CD4-positive, alpha-beta T cell (primary cell): ENCODE measurements around the gene THTPA. TPM values are rescaled to one million over a fixed set of nuclear protein-coding genes. Genes with fewer than 3 reads are reported as not detected.

Source experiments
- ATAC-seq: fragments of 200-7000 bp; cut with Tn5 transposase; one replicate; pipeline ENCODE4 v1.10.0; 2022; ENCODE audit warnings: mild to moderate bottlenecking; ENCODE audit not compliant: poor library complexity
- CTCF ChIA-PET: fragments of 350-600 bp; sonication (Branson Sonifier 250); formaldehyde crosslinking; loops from one replicate; lab custom pipeline; 2021; ENCODE audit warnings: antibody characterized with exemption, inconsistent platforms; lab: Charles Lee
- POLR2A ChIA-PET: fragments of 350-600 bp; sonication (Branson Sonifier 250); formaldehyde crosslinking; loops from one replicate; lab custom pipeline; 2021; ENCODE audit warnings: antibody characterized with exemption, inconsistent platforms; lab: Charles Lee
- DNase-seq, 14 experiments: peaks; one replicate each; pipeline ENCODE4 v3.0.0-alpha.2; 2013 to 2020; ENCODE audit warnings: mixed read lengths in 2 of 14
- H3K27ac ChIP-seq, 2 donors: one replicate each; pipeline versions ENCODE4 v1.5.1 to v1.7.0; 2013; ENCODE audit warnings: low read length in 2 of 2, low read depth in 1 of 2, mild to moderate bottlenecking in 1 of 2
- H3K27me3 ChIP-seq, 2 experiments: 1 replicate in 1 of 2; 2 replicates in 1 of 2; pipeline versions ENCODE4 v1.6.1 to v1.7.0; 2013; ENCODE audit warnings: low read length in 2 of 2, control low read depth in 1 of 2, mild to moderate bottlenecking in 1 of 2, moderate library complexity in 1 of 2; ENCODE audit not compliant: insufficient read depth in 2 of 2, control insufficient read depth in 1 of 2
- H3K36me3 ChIP-seq: one replicate; pipeline ENCODE4 v1.6.1; 2013; ENCODE audit warnings: low read length, control low read depth; ENCODE audit not compliant: insufficient read depth
- H3K4me1 ChIP-seq: one replicate; pipeline ENCODE4 v1.6.1; 2013; ENCODE audit warnings: low read length, control low read depth; ENCODE audit not compliant: insufficient read depth
- H3K4me3 ChIP-seq: one replicate; pipeline ENCODE4 v1.5.1; 2013; ENCODE audit warnings: mild to moderate bottlenecking, low read length, moderate library complexity
- H3K9me3 ChIP-seq, 2 experiments: 1 replicate in 1 of 2; 2 replicates in 1 of 2; pipeline versions ENCODE4 v1.6.1 to v1.7.0; 2013; ENCODE audit warnings: low read length in 2 of 2, mild to moderate bottlenecking in 2 of 2, control low read depth in 1 of 2, moderate library complexity in 1 of 2; ENCODE audit not compliant: control insufficient read depth in 1 of 2, insufficient read depth in 1 of 2
- H3K27ac Mint-ChIP-seq: one replicate; pipeline ENCODE4 v1.8.0; 2020; ENCODE audit warnings: mixed read lengths
- H3K27me3 Mint-ChIP-seq: one replicate; pipeline ENCODE4 v1.8.0; 2021; ENCODE audit warnings: mixed read lengths
- H3K36me3 Mint-ChIP-seq: one replicate; pipeline ENCODE4 v1.8.0; 2021; ENCODE audit warnings: low read depth, mixed read lengths
- H3K4me1 Mint-ChIP-seq: one replicate; pipeline ENCODE4 v1.8.0; 2021; ENCODE audit warnings: low read depth, mixed read lengths
- H3K4me3 Mint-ChIP-seq: one replicate; pipeline ENCODE4 v1.8.0; 2020; ENCODE audit warnings: mild to moderate bottlenecking, mixed read lengths
- H3K9me3 Mint-ChIP-seq: one replicate; pipeline ENCODE4 v1.8.0; 2020; ENCODE audit warnings: mixed read lengths
- CTCF ChIP-seq: fragments of 200-600 bp; IDR thresholded peaks from one replicate; pipeline ENCODE4 v1.8.0; 2022; ENCODE audit warnings: antibody characterized with exemption, mild to moderate bottlenecking
- intact Hi-C, 2 experiments: fragments of 100-400 bp; cut with DNase I in 1 of 2; cut with micrococcal nuclease in 1 of 2; formaldehyde crosslinking; loops; one replicate each; pipeline versions ENCODE4 v1.15.1 to v1.9.0; 2023 to 2025; cut with DNase I, micrococcal nuclease
- total RNA-seq, 174 experiments: library from RNA in 2 of 174; stranded (reverse) in 2 of 174; gene quantifications; one replicate each; pipeline ENCODE4 v1.2.3 and lab custom pipeline; 2021 to 2026

The THTPA gene
- total RNA-seq, 2 experiments from 2014 or later: 13.0 to 13.4 TPM

- Mint-ChIP-seq H3K27ac (no peak overlapping the region), H3K36me3 (no peaks in the 10 kb centered on the region), H3K27me3 (no peaks in the 10 kb centered on the region), H3K4me3 (no peak overlapping the region), H3K9me3 (peaks cover 6% of the 10 kb centered on the region), H3K4me1 (peaks cover 5% of the 10 kb centered on the region)
- ATAC-seq (no peak), DNase-seq (no peak)
- Histone ChIP-seq H3K9me3 (peaks cover 0 to 3% of the 10 kb centered on the region in 2 experiments), H3K4me3 (no peak overlapping the region), H3K4me1 (no peaks in the 10 kb centered on the region), H3K36me3 (no peaks in the 10 kb centered on the region), H3K27me3 (no peaks in the 10 kb centered on the region), H3K27ac (no peak overlapping the region)
- CTCF ChIA-PET: no interaction called here
- no peak for TF ChIP-seq CTCF
- intact Hi-C loops: no loop called here
- POLR2A ChIA-PET: no interaction called here
Observed at GRCh38 chr14:23601845-23602180, 45.7 kb downstream of the THTPA start.

GRCh38 chr14:23602181-23603095 lies 46.4 kb downstream of the THTPA start:
- H3K4me3 ChIP-seq: no peak overlapping the region
- POLR2A ChIA-PET: no interaction called here
- CTCF ChIA-PET: no interaction called here
- intact Hi-C loops: no loop called here
- H3K4me1 Mint-ChIP-seq: peaks cover 5% of the 10 kb centered on the region
- DNase-seq (no peak), ATAC-seq (no peak)
- H3K27me3 Mint-ChIP-seq: no peaks in the 10 kb centered on the region
- TF ChIP-seq CTCF: no peak
- no peaks in the 10 kb centered on the region for H3K4me1 ChIP-seq
- H3K4me3 Mint-ChIP-seq: no peak overlapping the region
- no peaks in the 10 kb centered on the region for H3K27me3 ChIP-seq
- no peaks in the 10 kb centered on the region for H3K36me3 ChIP-seq
- no peaks in the 10 kb centered on the region for H3K36me3 Mint-ChIP-seq
- H3K9me3 Mint-ChIP-seq: peaks cover 6% of the 10 kb centered on the region
- H3K9me3 ChIP-seq: peaks cover 0 to 3% of the 10 kb centered on the region in 2 experiments
- H3K27ac Mint-ChIP-seq: no peak overlapping the region
- H3K27ac ChIP-seq: no peak overlapping the region

- Mint-ChIP-seq H3K4me3 (no peak overlapping the region), H3K4me1 (peaks cover 5% of the 10 kb centered on the region), H3K36me3 (no peaks in the 10 kb centered on the region), H3K27me3 (no peaks in the 10 kb centered on the region), H3K27ac (no peak overlapping the region), H3K9me3 (peaks cover 6% of the 10 kb centered on the region)
- Histone ChIP-seq H3K27me3 (no peaks in the 10 kb centered on the region), H3K9me3 (peaks cover 0 to 3% of the 10 kb centered on the region in 2 experiments), H3K4me1 (no peaks in the 10 kb centered on the region), H3K36me3 (no peaks in the 10 kb centered on the region), H3K27ac (no peak overlapping the region), H3K4me3 (no peak overlapping the region)
- POLR2A ChIA-PET: no interaction called here
- CTCF ChIA-PET: no interaction called here
- intact Hi-C loops: no loop called here
- ATAC-seq (no peak), DNase-seq (no peak)
- TF ChIP-seq CTCF: no peak
Observed at GRCh38 chr14:23603103-23603502, 47.0 kb downstream of the THTPA start.
